ENCODE data around the gene CACNA2D2.

CACNA2D2 gene

DNA sequence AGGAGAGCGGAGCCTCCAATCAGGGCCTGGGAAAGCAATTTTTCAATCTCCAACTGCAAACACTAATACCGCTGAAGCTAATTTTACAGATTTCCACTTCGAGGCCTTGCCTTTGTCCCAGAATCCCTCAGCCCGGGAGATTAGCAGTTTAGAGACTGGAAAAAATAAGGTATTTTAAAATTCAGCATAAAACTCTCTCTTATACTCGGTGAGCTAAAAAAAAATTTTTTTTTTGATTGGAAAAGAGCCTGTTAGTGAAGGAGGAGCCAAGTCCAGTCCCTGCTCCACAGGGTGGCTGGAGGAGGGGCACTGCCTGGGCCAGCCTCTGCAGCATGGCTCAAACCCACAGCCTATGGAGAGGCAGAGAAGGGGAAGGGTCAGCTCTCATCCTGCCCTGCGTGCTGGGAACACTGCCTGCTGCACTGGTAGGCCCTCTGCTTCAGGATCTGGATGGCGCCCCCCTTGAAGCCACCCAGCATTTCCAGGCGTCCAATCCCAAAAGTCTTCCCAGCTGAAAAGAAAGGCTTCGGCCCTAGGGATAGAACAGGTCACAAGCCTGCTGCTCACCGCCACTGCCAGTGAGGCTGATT, 48.9 kb downstream of the CACNA2D2 start:
- no peak for DNase-seq

DNA sequence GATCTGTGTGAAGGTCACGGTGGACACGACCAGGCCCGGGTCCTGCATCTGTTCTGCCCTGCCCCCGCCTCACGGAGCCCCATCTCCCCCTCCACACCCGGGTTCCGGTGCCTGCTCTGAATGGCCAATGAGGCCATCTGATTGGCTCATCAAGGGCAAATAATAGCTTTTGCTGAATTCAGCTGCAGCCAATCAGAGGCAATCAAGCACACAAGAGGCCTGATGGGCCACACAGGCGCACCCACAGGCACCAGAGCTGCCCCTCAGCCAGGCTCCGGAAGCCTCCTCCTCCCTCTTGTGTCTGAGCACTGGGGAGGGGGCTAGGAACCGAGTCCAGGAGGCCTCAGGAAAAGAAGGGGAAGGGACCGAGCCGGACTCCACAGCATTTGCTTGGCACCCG, 49.5 kb downstream of the CACNA2D2 start:
- DNase-seq: no peak

DNA sequence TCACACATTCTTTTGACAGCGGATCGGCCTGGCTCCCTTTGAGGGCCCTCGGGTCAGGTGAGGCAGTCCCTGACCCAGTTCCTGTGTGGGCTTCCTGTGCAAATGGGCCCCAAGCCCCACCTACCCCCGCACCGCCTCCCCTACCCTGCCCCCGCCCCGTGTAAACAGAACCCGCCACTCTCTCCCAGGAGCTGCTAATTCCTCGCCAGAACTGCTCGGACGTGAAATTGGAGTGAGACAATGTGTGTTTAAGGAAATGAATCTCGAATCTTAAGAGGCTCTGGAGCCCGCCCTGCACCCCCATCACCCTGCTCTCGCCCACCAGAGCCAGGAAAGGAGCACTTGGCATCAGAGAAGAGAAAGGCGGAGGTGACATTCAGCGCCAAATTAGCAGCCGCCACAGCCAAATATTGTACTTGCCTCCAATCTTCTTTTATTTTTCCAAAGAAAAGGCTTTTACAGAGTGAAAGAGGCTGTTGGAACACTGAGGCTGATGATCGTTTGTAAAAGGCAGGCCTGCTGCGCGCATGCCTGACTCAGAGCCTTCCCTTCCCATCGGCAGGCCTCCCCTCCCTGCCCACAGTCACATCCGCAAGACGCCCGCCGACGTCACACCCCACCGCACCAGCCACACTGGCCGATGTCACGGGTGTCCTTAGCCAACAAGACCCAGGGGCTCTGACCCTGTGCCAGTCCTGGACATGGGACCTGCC, 53.1 kb downstream of the CACNA2D2 start:
- no peak for DNase-seq

DNA sequence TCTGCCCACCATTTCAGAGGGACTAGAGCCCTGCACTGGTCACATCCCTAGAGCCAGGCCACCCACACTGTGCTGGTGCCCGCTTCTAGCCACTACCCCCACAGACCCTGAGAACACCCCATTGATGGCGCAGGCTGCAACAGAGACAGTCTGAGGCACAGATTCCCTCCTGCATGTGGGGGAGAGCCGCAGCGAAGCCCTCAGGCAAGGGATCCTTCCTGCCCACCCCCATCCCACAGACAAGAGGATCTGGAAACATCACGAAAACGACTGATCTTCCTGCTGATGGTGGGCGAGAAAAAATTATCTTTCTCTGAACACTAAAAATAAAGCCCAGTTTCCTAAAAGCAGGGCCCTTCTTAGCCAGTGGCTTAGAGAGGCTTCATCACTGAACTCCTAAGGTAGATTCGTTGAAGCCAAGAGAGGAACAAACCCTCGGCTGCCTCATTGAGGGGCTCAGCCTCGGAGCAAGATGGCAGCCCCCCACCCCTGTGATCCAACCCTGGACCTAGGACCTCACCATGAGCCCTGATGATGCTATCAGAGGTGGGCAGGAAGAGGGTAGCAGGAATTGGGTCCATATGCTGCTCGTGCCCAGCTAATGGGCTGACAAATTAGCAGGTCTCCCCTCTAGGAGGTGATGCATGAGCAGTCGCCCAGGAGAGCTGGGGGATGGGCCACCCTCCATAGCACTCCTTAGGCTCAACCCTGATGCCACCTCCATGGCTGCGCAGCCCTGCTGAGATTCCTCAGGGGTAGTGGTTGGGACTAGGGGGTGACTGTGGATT, 54.5 kb downstream of the CACNA2D2 start:
- no peak for DNase-seq

DNA sequence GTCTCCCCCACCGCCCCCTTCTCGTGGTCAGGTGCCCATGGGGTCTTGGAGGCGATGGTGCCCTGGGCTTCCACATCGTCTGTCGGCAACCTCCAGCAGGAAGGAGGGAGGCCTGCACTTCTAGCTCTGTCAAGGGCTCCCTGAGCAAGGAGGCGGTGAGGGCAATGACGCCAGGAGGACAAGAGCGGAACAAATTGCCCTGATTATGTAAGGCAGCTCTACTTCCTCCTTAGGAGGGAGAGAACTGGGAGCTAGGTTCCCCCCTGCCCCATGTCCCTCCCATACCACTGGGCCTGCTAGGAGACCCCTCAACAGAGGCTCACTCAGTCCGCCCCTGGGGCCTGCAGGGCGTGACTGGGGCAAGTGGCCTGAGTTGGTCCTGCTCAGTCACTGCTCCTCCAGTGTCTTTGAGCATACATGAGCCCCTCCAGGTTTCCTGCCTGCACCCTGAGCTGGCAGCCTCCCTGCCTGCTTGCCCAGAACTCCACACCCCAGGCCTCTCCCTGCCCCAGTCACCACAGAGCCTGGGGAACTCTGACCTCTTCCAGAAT, 56.1 kb downstream of the CACNA2D2 start:
- no peak for DNase-seq

DNA sequence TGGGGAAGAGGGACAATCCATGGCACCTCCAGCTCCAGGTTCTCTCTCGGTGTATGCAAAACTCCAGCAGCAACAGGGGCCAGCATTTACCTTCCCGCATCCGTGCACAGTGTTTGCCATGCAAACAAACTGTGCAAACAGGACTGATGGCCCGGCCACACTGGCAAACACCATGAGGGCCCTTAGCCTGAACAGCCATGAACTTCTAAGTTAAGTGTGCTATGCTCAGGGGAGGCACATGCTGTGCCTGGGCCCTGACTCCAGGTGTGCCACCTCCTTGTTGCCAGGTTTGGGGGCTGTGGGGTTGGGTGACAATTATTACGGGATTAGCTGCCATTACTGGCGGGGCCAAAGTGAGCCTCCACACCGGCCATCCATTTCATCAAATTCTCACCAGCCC, 57.5 kb downstream of the CACNA2D2 start:
- peak; percentile 31 for DNase-seq

DNA sequence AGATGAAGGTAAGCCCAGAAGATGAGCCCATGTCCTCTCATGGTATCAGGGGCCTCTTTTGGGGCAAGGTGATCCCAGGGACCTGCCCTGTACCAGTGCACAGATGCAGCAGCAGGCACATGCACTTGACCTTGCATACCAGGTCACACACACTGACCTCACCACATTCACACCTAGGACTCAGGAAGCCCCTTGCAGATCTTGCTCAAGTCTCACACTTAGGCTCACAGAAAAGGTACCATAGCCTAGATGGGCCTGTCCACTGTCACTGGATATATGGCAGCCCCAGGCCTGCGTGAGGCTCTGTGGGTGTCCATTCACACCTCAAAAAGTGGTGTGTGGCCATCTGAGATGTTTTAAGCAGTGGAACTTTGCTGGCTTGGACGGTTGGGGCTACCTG, 58.7 kb downstream of the CACNA2D2 start:
- DNase-seq: no peak

DNA sequence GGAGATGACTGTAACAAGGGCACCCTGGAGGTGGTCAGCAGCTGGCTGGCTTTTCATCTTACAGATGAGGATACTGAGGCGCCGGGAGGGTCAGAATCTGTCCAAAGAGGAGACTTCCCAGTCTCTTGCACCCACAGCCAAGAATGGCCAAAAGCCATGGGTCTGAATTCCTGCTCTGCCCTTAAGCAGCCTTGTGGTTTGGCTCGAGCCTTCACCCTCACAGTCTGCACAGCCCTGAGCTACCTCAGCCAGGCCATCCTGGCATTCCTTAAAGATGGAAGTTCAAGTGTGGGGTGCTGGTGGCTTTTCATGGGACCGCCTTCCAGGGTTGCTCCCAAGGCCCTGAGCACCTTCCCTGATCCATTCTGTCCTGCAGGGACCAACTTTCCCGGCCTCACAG, 59.2 kb downstream of the CACNA2D2 start:
- DNase-seq: no peak

DNA sequence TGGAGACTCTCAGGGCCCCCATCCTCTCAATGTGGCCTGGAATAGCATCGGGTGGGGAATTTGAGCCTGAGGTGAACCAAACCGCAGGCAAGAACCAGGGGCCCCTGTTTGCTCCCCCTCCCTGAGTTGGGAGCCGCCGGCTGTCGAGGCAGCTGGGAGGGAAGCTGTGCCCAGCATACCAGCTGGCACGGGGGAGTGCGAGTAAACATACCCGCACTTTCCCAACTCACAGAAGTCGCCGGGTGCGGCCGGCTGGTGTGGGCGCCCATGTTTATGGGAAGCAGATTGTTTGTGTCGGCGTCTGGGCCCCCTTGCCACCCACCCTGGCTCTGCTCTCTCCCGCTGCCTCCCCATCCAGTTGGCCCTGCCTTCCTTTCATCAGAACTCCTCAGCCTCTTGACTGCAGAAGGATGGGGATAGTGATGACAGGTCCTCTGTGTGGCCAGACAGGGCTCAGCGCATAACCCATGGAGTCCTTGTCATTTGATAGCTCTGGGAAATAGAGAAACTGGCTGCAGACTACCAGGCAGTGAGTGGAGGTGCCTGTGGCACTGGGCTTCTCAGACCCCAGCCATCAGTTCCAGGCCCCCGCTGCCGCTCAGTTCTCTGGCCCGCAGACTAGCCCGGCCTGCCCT, 60.4 kb downstream of the CACNA2D2 start:
- no peak for DNase-seq

DNA sequence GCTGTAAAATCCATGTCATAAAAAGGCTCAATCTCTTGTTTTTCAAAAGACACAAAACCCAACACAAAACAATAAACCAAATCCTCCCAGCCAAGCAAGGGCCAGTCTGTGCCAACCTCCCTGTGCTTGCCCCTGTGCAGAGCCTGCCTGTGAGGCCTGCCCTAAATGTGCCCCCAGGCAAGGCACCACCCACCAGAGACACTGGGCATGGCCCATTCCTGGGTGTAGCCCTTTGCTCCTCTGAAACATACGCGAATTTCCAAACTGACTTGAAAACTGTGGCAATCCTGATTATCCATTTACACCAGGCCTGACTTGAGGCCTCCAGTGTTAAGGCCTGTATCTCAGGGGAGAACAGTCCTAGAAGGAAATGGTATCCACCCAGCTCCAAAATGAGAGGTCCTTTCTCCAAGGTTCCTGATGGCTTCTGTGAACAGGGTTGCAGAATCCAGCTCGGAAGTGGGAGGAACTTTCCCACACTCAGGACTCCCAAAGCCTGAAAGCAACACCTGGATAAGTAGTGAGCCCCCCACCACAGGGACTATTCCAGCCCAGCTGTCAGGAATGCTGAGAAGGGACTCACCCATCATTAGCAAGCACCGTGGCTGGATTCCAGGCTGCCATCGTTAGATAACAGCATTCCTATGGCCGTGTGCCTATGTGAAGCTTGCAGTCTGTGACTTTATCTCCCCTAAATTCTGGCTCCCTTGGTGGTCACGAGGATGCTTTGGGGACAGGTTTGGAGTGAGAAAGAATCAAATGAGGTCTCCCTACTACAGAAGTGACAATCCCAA, 61.8 kb downstream of the CACNA2D2 start:
- DNase-seq: no peak

DNA sequence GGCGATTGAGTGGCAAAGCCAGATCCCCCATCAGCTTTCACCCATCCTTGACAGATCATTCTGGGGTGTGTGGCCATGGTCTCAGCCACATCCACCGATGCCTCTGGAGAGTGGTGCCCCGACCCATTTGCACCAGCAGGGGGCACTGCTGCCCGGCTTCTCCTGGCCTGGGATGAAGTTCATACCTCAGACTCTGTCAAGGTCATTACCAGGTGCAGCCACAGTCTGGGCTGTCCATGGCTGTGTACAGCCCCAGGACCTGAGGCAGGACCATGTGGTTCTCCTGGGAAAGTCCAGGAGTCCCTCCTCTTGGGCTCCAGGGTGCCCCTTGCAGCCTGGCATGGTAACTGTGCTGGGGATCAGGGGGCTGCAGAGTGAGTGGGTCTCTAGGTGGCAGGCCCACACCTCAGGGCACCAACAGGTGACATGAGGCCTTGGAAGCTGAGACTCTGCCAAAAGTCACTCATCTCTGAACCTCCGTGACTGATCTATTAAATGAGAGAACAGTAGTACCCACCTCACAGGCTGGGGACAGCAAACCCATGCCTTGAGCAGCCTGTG, 67.2 kb downstream of the CACNA2D2 start:
- DNase-seq: no peak

DNA sequence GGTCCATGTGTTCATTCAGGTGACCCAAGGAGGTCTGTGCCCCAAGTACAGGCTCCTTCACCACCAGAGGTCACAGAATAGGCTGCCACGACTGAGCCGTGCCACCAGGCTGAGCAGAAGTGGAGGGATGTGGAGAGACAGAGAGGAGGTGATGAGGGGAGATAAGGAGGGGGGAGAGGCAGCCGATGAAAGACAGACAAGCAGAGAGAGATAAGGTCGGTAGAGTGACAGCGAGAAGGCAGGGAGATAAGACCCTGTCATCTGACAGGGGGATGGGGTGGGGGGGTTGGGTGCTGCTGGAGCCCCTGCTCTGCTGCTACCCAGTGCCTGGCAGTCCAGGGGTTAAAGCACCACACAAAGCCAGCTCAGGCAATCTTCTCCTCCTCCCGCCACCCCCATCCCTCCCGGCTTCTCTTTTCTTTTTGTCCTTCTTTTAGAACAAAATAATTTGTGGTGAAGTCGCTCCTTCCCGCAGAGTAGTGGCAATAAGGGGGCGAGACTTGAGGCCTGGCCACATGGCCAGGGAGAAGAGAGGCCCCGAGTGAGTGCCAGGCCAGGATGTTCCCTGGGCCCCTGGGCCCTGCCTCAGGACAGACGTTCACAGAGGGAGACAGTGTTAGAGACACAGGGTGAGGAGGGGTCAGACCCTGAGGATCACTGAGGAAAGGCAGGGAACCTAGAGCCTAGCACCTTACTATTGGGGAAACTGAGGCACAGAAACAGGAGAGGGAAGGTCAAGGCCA, 67.9 kb downstream of the CACNA2D2 start:
- no peak for DNase-seq

DNA sequence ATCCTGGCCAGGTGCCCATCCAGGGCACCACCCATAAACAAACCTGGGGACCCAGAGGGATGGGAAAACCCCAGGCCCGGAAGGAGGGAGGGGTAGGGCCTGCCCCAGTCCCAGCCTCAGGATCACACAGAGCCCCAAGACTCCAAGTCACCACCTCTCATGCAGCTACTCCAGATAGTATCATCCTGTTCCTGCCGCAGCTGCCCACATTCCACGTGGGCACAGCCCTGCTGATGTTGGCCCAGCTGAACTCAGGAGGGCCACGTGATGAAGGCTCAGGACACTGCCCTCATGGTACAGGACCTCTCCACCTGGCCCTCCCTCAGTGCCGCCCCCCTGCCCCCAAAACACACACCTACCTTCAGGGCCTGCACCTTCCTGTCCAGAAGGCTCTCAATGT, 69.5 kb downstream of the CACNA2D2 start:
- DNase-seq: no peak

DNA sequence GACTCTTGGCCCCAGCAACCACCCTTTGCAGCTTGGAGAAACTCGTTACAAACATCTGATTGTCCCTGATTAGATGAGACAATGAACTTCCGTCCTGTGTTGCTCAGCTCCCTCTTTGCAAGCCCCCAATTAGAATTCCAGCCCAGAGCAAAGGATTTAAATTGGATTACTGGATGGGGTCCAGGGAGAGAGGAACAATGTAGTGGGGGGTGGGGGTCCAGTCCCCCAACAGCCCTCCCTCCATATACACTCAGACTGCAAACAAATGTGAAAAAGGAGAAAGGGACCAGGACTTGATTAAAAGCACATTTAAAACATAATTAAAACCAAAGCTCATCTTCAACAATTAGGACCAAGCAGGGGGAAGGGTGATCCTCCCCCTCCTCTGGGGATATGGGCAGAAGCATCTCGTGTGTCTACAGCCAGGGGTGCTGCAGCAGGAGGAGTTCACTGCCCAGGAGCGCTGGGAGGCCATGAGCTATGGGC, 72.4 kb downstream of the CACNA2D2 start:
- DNase-seq: no peak

DNA sequence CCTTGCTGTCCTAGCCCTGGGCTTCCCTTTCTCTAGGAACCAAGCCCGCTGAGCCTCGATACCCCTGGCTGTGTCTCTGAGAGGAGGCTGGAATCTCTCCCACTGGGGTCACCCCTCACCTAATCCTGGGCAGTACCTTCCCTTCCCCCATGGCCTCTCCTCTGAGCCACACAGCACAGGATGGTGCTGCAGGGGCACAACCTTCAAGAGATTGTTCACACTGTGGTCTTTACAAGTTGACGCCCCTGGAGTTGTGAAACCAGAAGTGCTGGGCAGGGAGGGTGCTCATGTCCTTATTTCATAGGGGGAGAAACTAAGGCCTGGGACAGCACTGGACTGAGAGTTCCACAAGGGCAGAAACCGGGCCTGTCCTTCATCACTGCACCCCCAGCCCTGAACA, 73.2 kb downstream of the CACNA2D2 start:
- no peak for DNase-seq

DNA sequence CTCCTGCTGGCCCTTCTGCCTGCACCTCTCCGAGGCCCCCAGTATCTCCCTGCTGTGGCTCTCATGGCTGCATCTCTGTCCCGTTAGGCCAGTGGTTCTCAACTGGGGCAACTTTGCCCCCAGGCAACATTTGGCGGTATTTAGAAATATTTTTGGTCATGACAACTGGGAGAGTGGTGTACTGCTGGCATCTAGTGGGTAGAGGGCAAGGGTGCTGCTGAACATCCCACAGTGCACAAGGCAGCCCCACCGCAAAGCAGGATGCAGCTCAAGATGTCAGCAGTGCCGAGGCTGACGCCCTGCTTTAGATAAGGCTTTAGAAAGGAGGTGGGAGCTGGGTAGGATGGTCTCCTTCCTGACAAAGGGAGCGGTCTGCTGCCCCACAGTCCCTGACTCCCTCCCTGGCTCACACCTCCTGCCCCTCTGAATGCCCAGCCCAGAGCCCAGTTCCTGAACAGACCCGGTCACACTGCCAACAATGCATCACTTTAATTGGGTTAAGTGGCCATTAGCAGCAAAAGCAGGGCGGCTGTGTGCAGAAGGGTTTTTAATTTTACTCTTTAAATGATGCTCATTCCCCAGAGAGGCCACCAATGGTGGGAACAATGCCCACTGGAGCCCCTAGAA, 75.3 kb downstream of the CACNA2D2 start:
- no peak for DNase-seq

DNA sequence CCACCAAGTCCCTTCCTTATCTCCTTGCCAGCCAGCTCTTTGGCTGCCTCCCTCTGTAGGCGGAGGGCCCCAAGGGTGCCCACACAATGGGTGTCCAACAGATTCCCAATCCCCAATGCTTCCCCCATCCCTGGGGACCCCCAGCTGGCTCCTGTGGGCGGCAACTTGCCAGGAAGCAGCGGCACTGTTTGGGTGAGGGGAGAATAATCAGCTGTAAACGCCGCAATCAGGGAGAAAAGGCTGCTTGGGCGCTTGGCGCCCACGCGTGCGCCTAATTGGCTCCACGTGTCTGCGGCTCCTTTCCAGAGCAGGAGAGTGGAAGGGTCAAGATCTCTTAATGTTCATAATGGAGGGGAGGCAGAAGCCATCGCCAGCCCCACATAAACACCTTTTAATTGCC, 76.2 kb downstream of the CACNA2D2 start:
- DNase-seq: no peak

DNA sequence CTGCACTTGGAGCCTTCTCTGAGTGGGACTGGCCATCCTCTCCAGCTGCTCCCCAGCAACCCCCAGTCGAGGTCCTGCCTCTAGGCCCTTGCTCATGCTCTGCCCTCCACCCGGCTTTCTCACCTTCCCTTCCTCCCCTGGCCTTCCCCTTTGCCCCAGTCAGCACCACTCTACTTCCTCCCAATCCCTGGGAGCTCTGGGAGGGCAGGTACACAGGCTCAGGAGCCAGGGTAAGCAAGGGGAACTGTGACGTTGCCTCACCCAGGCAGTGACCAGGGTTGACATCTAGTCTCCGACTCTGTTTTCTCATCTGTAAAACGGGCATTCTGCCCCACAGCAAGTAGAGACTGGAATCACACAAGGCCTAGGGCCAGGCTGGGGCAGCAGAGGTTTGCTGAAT, 77.5 kb downstream of the CACNA2D2 start:
- DNase-seq: no peak

DNA sequence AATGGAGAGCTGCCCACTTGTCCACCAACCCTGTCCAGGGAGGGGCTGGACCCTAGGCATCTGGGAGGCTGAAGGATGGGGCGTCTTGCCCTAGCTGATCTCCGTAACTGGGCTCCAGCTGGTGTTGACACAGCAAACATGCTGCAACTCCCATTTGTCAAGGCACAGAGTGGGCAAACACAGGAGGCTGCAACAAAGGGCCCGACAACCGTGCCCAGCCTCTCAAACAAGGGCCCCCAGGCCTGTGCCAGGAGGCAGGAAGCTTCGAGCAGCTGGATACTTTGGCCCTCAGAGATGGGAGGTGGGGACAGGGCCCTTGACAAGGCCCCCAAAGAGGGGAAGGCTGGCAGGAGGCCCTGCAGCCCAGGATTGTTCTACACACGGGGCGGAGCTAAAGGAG, 79.9 kb downstream of the CACNA2D2 start:
- no peak for DNase-seq

DNA sequence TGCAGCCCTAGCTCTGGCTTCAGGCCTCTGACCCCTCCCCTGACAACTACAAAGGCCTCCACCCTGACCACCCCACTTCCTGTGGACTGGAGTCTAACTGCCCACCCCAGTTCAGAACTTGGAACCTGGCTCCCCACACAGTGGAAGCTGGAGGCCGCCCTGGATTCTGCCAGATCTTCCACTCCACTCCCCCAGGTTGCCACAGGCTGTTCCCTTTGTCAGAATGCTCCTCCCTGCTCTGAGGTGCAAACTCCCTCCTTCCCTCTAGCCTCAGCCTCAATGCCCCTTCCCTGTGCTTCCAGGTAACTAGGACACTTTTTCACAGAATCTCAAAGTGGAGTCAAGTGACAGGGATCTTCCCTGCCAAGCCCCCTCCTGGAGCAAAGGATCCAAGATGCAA, 81.3 kb downstream of the CACNA2D2 start:
- DNase-seq: no peak

Data from NCI-H748 treated with DMSO at 0.1 percent for 48 hours (cell line).